CMK (cell line): ENCODE measurements around the gene RNF148.

Experiments used
- DNase-seq: peaks from one replicate; pipeline ENCODE4 v3.0.0-alpha.2; 2010; ENCODE audit warnings: low read depth

The RNF148 gene, protein sequence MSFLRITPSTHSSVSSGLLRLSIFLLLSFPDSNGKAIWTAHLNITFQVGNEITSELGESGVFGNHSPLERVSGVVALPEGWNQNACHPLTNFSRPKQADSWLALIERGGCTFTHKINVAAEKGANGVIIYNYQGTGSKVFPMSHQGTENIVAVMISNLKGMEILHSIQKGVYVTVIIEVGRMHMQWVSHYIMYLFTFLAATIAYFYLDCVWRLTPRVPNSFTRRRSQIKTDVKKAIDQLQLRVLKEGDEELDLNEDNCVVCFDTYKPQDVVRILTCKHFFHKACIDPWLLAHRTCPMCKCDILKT

DNA sequence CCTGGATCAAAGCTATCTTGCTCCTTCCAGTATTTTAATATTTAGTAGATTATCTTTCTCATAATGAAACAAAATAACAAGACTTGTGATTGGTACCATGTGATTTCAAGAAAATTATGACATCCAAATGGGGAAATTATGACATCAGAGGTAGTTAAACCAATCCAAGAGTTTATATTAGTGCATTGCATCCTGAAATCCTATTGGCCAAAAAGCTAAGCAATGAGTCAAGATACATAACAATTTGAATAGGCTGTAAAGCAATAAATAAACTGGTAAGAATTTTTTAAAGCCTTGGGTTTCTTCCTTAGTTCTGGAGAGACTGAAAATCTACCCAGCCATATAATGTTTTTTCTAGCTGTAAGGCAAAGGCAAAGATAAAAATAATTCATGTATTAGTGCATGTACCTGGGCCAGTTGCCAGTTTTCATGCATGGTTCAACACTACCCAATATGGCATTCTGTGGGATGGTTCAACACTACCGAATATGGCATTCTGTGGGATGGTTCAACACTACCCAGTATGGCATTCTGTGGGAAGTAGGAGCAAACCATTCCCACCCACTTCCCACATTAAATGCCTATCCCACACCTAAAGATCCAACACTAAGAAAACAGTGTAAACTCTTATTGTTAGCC, at the start of gene RNF148:
Gene RNF148, minus strand, starts transcription at position 51 of the 639 bp plus-strand sequence. CDS start 172 bp downstream, outside the sequence.
- DNase-seq: no peak

DNA sequence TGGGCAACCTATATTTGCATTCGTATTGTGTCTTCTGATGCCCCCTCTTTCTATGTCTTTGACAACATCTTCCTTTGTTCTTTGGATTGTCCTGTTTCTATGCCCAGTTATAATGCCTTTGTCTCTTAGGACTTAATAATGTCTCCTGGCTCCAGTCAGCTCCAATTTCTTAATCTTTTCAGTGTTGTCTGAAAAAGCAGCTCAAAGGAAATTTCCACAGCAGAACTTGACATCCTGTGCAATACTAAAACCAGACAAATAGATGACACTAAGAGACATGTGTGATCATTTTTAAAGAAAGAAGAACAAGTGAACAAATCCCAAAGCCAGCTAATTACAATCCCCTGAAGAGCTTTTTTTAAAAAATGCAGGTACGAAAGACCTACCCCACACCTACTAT, 47.7 kb upstream of the RNF148 start:
- DNase-seq: no peak

DNA sequence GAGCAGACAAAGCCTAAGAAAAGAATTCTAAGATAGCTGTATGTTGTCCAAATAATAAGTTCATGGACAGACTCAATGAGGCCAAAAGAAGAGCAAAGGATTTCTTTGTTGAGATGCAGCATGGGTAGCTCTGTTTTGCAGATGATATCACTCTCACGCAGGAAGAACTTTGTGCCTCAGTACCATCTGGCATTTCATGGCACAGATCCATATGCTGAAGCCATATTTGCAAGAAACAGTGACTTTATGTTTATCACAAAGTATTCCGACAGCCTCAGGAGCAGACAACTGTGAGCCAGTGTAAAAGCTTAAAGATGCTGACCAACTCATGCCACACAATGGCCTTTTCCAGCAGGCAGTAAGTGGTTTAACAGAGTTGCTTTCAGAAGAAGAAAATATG, 45.5 kb upstream of the RNF148 start:
- DNase-seq: no peak

DNA sequence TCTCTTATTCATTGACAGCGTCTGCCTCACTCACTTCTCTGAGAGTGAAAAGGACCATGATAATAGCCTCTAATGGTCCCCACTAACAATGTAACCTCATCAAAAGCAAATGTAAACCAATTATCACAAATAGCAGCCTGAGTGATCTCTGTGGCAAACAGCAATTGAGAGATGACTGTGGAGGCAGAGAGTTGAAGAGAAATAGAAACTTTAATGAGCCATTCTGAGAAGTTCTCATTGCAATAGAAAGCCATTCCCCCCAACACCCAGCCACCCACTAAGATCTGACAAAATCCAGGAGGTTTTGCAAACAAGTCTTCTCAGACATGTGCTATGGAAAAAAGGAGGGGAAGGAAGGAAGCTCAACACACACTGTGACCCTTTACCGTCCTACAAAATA, 44.2 kb upstream of the RNF148 start:
- no peak for DNase-seq

DNA sequence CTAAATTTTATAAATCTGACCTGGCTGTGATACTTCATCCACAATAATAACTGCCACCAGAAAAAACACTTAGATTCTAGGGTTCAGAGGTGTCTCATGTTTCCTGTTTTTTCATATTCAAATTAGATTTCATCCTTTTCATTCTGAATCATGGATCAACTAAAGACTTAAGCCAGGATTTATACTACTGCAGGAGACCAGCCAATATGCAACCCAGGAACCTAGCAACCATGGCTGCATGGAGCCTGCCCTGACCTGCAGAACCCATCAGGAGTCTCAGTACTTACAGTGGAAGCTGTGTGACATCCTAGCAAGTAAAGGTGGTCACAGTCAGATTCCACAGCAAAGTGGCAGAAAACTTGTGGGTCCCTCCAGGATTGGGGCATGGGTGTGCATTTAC, 40.5 kb upstream of the RNF148 start:
- no peak for DNase-seq

DNA sequence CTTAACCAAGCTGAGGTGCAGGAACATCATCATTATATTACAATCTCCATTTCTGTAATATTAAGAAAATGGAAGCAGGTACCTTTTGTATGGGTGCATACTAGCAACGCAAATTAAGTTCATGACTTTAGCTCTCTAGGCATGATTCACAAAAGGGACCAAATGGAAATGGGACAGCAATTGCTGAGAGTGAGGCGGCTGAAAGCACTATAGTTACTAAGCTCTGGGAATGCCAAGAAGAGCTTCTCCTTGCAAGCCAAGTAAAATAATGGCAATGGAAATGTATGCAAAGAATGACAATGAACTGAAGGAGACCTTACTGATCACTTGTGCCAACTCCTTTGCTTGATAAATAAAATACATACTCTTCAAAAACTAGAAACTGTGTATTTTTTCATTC, 36.2 kb upstream of the RNF148 start:
- no peak for DNase-seq

DNA sequence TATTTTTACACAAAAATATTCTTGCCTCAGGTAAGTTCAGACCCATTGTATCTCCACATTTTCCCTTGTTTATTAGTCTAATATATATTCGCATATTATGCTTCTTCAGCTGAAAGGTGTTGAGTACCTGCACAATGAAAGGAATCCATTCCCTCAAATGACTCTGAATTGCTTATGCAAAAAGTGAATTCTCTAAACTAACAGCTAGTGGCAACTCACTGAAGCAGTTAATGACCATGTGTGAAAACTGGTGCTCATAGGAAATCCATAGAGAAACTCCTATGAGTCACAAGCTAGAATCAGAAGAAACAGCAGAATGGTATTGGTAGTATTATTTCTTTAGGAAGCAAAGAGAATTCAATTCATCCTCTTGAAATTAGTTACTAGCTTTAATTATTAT, 33.5 kb upstream of the RNF148 start:
- DNase-seq: no peak

DNA sequence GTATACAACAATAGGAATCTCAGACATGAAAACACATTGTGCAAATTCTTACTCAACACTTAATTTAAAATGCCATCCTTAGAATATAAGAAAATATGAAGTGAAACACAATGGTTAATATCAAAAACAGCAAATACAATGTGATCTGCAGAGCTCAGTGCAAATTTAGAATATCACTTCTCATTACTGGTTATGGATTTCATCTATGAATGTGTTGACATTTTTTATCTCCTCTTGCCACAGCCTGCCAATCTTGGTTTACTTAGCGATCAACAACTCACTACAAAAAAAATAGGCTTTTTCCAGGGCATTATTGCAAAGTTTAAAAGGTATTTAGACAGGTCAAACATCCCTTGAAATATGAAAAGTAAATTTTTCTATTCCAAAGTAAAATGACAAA, 25.0 kb upstream of the RNF148 start:
- no peak for DNase-seq

DNA sequence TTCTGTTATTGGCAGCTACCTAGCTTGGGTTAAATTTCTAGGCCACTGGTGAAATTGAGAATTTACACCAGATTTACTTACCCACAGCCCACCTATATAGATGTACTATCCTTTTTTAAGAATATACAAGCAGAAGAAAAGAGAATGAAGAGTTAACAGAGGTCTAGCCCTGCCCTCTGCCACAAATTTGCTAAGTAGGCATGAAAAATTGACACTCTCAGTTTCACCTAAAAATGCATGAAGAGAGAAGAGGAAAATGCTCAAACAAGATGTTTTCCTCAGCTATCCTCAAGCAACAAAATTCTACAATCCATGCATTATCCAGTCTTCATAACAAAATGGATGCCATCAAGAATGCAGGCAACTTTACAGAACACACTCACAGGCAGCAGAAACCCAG, 24.6 kb upstream of the RNF148 start:
- DNase-seq: no peak

DNA sequence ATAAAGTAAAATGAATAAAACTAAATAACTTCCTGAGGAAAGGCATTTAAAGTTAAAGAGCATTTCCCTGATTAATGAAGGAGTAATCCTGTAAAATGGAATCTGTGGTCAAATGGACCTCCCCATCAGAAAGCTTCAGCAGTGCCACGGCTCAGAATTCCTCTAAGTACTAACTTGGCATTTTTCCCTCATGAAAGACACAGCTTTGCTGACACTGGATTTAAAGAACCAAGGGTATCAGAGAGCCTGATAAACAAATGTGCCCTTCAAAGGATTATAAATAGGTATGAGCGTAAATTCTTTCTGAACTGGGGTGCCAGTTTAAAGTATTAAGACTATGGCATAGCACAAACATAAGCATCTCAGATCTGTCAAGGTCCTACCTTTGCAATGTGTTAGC, 24.2 kb upstream of the RNF148 start:
- no peak for DNase-seq

DNA sequence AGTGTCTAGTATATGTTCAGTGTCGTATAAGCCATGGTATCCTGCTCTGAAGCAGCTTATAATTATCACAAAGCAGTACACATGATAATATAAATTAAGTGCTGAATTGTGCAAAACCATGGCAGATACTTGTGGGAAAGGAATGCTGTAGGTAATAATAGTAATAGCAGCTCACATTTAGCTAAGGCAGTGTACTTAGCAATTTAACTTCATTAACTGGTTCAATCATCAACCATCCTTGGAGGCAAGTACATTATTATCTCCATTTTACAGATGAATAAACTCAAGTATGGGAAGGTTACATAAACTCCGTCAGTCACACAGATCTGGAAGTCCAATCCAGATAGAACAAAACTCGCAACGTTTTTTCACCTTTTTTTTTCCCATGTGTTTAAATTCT, 21.6 kb upstream of the RNF148 start:
- DNase-seq: no peak

DNA sequence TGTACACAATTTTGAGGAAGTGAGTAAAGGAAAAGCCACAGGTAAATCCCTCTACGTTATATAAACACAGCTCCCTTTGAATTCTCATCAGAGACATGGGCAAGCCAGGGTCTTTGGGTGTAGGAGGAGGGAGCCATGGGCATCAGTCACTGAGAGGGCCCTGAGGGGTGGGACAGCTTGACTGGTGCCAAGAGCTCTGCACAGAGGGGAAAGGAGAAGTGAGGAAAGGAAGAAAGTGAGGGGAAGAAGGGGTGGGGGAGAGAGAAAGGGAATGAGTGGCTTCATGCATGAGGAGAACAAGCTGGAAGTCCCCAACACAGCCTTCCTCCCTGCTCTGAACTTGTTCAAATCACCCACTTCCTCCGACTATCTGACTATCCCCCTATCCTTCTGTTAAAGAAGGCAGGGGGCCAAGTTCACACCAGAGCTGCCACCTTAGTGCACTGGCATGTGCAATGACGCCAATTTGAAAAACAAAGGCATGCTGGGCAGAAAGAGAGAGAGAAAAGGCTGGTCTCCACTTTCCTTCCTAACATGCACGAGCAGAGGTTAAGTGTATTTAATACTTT, 16.4 kb upstream of the RNF148 start:
- no peak for DNase-seq

DNA sequence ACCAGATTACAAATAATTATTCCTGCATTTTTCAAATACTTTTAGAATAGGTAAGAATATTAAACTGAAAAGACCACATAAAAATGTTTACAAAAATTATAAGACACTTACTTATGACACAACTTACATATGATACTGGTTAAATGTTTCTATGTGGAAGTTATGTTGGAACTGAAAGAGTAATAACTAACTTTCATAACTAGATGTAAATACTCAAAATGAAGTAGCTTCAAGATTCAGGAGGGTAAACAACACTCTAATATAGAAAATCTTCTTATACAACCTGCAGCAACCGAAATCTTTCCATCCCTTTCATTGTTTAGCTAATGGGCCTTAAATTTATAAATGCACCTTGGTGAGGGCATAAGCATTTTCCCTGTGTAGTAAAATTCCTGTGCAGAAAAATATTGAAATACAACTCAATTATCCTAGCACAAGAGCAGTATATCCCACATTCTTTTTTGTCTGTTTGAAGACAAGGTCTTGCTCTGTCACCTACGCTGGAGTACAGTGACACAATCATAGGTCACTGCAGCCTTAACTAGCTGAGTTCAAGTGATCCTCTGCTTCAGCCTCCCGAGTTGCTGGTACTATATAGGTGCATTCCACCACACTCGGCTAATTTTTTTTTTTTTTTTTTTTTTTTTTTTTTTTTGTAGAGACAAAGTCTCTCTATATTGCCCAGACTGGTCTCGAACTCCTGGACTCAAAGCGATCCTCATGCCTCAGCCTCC, 14.8 kb upstream of the RNF148 start:
- DNase-seq: no peak

DNA sequence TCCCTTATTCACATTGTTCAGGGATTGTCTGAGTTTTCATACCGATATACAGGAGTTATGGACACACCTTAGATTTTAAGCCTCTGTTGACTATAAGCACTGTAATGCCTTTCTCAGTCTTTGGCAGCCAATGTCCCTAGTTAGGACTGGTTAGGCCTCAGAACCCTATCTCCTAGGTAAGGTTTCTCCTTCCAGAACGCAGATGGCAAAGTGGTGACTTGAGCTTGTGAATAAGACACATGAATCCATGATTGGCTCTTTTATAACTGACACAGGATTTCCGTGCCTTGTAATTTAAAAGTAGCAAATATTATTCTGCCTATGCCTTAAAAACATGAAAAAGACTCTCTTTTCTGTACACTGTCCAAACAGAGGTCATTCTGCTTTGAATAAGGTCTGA, 12.5 kb upstream of the RNF148 start:
- DNase-seq: no peak

DNA sequence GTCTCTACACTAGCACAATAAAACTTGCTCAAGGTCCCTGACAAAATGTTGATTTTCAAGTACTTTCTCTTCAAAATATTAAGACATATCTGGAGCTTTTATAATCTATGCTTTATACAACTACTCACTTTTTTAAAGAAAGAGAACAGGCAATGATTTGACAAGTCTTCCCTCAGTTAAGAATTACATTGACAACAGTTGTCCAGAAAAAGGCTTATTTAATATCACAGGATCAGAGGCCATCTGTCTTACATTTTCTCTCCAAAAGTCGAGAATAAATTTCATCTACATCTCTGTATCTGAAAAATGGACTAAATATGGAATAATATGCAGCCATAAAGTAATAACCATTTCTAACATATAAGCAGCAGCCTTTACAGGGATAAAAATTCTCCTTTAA, 8.2 kb upstream of the RNF148 start:
- no peak for DNase-seq

DNA sequence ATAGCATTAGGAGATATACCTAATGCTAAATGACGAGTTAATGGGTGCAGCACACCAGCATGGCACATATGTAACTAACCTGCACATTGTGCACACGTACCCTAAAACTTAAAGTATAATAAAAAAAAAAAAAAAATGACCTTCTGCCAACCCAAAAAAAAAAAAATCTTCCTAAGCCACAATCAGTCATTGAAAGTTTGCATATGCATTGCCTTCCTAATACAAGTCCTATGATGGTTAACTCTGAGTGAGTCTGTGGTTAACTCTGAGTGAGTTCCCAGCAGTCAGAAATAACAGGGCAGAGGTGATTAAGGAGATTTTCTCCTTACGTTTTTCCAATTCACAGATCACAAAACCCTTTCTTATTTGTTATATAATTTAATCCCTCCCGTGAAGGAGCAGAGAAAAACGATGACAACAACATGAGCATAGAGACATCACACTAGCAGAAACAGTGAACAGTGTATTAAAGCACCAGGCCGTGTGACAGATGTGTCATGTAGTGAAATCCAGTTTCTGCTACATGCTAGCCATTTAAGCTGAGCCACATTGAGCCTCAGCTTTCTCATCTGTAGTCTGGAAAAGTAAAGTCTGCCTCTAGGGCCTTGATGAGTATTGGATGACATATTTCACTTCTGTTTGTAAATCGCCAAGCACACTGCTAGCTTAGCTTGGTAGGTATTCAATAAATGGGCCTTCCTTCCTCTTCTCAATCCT, 7.4 kb upstream of the RNF148 start:
- DNase-seq: no peak

DNA sequence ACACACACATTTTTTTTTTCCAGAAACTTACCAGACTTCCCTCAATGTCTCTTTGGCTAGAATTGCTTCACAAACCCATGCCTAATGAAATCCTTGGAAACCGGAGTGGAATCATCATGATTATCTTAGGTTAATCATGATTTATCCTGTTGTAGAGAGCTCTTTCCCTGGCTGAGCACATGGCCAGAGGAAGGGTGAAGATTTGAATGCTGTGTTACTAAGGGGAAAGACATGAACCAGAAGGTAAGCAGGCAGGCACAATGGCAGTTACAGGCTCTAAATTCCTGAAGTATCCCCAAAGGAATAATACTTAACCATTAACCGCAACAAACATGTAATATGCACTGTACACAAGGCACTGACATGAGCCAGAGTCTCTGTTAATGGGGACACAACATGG, 4.1 kb upstream of the RNF148 start:
- no peak for DNase-seq

DNA sequence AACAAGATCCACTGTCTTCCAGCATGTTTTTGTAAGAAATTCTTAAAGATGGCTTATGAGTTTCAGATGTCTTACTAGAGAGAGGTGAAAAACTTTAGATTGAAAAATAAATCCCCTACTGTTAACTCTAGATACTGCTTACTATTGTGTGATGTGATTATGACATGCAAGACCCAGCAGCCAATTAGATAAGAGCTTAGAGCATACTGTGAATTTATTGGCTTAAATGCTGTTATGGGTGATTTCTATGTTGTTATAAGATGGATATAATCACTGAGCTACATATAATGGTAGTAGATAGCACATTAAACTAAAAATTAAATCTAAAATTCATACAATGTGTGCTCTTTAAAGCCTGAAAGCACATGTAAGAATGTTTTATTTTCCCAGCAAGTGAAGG, 3.7 kb downstream of the RNF148 start, which contains the start of gene RNF133:
Gene RNF133, minus strand, starts transcription at position 101 of the 400 bp plus-strand sequence. CDS start 199 bp downstream, outside the sequence.
- DNase-seq: no peak

DNA sequence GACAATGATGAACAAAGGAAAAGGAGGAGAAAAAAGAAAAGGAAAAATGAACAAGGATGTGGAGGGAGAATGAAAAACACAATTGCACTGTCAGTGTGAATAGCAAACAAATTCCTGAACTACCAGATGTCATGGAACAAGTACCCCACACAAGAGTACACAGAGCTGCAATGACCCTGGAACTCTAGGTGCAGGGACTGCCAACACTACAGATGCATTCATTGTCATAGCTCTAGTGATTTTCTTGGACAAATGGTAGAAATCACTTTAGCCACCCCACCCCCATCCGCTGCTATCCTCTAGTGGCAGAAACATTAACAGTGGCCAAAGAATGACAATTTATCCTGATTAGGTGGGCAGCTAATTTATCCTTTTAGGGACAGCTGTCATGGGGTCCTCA, 6.9 kb downstream of the RNF148 start:
- DNase-seq: no peak

DNA sequence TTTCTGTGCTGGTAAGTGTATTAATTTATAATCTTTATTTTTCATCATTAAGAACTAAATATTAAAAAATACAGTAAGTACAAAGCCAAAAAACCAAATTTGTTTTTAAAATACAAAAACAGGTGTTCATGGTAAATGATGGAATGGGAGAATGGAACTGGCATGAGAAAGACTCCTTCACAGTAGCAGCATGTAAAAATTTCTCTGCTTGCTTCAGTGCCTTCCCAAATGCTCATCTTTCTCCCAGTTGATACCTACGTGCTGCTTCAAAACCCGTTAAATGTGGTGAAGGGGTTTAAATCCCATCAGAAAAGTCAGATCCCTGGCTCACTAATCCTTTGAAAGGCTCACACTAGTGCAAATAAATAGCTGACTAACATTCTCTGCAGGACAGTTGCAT, 8.0 kb downstream of the RNF148 start:
- DNase-seq: no peak

DNA sequence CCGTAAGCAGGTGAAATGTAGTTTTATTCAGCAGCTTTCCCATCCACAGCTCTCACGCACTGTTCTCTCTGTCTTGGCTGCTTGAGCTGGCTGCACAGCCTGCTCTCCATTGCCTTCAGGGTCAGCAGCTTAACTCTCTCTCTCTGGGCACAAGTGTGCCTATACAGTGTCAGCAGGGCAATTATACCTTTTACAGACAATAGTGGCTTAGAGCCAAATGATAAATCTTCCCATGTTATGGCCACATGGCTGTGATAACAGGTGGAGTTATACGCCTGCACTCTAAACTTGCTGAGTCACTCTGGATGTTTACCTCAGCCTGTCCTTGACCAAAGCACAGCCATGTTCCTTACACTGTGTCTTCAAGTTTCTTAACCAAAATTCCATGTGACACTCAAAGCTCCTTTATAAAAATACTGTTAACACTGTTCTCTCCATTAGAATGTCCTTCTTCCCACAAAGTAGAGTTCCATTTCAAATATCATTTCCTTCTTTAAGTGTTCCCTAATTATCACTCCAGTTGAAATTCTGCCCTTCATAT, 9.9 kb downstream of the RNF148 start:
- DNase-seq: no peak
